Measurements from ENCODE around the gene TIMM44. TPM values are rescaled to one million over a fixed set of nuclear protein-coding genes. Genes with fewer than 3 reads are reported as not detected.
"Not testable (repeated sequence)": the region's sequence is repeated elsewhere in the genome, so short reads cannot be mapped to it uniquely, and the experiment has no call there.

TIMM44 gene
- total RNA-seq, 1 donor from 2014 or later, result 75.4 TPM

DNA sequence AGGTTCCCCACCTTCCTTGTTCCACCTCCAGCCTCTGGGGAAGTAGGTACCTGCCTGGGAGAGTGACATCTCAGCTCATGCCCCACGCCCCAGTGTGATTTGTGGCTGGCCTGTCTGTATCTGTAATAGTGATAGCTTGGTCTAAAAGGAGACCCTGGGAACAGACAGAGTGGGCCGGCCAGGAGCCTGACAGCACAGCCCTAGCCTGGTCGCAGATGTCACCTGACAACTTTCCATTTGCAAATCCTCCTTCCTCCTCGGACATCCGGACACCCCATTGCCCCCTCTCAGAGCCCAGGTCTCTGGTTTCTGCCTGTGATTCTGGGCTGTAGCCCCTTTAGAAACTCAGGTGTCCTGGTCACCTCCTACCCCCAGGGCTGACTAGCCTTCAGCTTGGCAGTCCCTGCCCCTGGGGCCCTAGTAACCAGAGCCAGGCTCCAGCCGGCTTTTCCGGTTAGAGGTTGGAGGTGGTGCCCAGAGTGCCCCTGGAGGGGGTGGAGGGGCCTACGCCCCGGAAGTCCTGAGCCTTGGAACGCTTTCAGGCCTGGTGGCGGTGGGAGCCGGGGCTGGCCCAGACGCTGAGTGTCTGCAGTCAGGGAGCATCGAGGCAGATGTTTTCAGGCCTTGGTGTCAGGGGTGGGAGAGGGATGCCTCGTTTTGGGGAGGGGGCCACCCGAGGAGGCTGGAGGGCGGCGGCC lies 48.7 kb downstream of the TIMM44 start:
- Mint-ChIP-seq H3K4me1 (ENCODE audit: low read depth) (peaks cover 15% of the 10 kb centered on the region), H3K36me3 (ENCODE audit: low read depth) (peaks cover 5% of the 10 kb centered on the region), H3K27ac (ENCODE audit: unreplicated experiment) (no peak overlapping the region), H3K4me3 (ENCODE audit: unreplicated experiment) (no peak overlapping the region), H3K27me3 (ENCODE audit: low read depth) (no peaks in the 10 kb centered on the region), H3K9me3 (ENCODE audit: low read depth) (no peaks in the 10 kb centered on the region)
- DNase-seq (ENCODE audit: low spot score), result no peak
- TF ChIP-seq, protein P1, sequence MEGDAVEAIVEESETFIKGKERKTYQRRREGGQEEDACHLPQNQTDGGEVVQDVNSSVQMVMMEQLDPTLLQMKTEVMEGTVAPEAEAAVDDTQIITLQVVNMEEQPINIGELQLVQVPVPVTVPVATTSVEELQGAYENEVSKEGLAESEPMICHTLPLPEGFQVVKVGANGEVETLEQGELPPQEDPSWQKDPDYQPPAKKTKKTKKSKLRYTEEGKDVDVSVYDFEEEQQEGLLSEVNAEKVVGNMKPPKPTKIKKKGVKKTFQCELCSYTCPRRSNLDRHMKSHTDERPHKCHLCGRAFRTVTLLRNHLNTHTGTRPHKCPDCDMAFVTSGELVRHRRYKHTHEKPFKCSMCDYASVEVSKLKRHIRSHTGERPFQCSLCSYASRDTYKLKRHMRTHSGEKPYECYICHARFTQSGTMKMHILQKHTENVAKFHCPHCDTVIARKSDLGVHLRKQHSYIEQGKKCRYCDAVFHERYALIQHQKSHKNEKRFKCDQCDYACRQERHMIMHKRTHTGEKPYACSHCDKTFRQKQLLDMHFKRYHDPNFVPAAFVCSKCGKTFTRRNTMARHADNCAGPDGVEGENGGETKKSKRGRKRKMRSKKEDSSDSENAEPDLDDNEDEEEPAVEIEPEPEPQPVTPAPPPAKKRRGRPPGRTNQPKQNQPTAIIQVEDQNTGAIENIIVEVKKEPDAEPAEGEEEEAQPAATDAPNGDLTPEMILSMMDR (IDR thresholded peaks at IDR 0.05), result no peak

- H3K27me3 Mint-ChIP-seq (ENCODE audit: low read depth); DNase-seq (ENCODE audit: low spot score); H3K36me3 Mint-ChIP-seq (ENCODE audit: low read depth); H3K4me3 Mint-ChIP-seq (ENCODE audit: unreplicated experiment); H3K9me3 Mint-ChIP-seq (ENCODE audit: low read depth): not testable (repeated sequence)
- Mint-ChIP-seq H3K4me1 (ENCODE audit: low read depth) (peaks cover 20% of the 10 kb centered on the region), H3K27ac (ENCODE audit: unreplicated experiment) (peak overlapping the region; percentile 85)
Measured at GRCh38 chr19:7893362-7894101, 49.9 kb downstream of the TIMM44 start.

DNA sequence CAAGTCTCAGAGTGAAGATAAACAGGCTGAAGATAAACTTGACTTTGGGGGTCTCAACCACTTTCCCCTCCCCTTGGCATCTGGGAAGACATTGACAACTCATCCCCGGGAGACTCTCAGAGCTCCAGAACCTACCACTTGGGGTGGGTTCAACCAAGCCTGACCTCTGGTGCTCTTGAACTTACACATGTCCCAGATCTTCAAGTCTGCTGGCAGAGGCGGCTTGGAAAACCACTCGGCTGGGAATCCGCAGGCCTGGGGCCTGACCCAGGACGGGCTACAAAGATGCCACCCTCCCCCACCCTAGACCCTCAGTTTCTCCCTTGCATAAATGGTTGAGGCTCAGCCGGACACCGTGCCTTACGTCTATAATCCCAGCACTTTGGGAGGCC lies 54.6 kb downstream of the TIMM44 start:
- Mint-ChIP-seq H3K36me3 (ENCODE audit: low read depth) (no peaks in the 10 kb centered on the region), H3K27me3 (ENCODE audit: low read depth) (no peaks in the 10 kb centered on the region), H3K27ac (ENCODE audit: unreplicated experiment) (peak overlapping the region; percentile 49), H3K4me1 (ENCODE audit: low read depth) (peaks cover 17% of the 10 kb centered on the region), H3K9me3 (ENCODE audit: low read depth) (no peaks in the 10 kb centered on the region), H3K4me3 (ENCODE audit: unreplicated experiment) (peak overlapping the region; percentile 69)
- TF ChIP-seq, protein P1 (IDR thresholded peaks at IDR 0.05), result no peak
- DNase-seq (ENCODE audit: low spot score), result no peak

DNA sequence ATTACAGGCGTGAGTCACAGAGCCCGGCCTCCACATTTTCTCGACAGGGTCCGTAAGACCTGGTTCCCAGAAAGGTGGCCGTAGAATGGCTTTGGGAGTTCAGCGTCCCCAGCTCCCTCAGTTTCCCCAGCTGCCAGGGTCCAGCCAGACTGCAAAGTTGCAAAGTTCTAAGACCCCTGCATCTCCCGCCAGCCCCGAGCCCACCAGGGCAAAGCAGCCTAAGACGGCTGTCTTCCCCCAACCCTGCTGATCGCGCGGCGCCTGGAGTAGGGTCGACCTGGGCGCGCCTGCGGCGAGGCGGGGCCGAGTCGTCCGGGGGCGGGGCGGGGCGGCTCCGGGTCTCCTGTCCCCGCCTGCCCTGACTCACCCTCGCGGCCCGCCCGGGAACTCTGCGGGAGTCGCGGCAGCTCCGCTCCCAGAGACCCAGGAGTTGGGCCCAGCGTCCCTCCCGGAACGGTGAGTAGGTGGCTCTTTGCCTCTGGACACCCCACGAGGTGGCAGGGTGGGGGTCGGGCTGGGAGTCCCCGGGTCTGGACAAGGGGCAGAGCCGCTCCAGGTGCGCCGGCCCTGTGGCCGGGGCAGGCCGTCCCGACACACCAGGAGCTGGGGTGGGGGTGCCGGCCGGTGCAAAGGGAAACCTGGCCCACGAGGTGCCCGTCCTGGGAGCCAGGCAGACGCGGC lies 55.2 kb downstream of the TIMM44 start, which contains the start of gene LRRC8E:
TSS of gene LRRC8E (plus strand) at position 366 of the 681 bp plus-strand sequence. CDS start 7,094 bp downstream, outside the sequence.
- Mint-ChIP-seq H3K9me3 (ENCODE audit: low read depth) (no peaks in the 10 kb centered on the region), H3K4me1 (ENCODE audit: low read depth) (peaks cover 15% of the 10 kb centered on the region), H3K4me3 (ENCODE audit: unreplicated experiment) (peak within 1 kb of the TSS; percentile 69), H3K27me3 (ENCODE audit: low read depth) (no peaks in the 10 kb centered on the region), H3K36me3 (ENCODE audit: low read depth) (no peaks in the 10 kb centered on the region), H3K27ac (ENCODE audit: unreplicated experiment) (peak within 1 kb of the TSS; percentile 49)
- DNase-seq (ENCODE audit: low spot score), result peak; percentile 95
- TF ChIP-seq, protein P1 (IDR thresholded peaks at IDR 0.05), result peak; percentile 17

- DNase-seq (ENCODE audit: low spot score), result no peak
- peaks cover 13% of the 10 kb centered on the region for H3K4me1 Mint-ChIP-seq (ENCODE audit: low read depth)
- no peak overlapping the region for H3K27ac Mint-ChIP-seq (ENCODE audit: unreplicated experiment)
- H3K4me3 Mint-ChIP-seq (ENCODE audit: unreplicated experiment), result peak overlapping the region; percentile 35
- H3K27me3 Mint-ChIP-seq (ENCODE audit: low read depth), result no peaks in the 10 kb centered on the region
- TF ChIP-seq, protein P1 (IDR thresholded peaks at IDR 0.05), result no peak
- no peaks in the 10 kb centered on the region for H3K36me3 Mint-ChIP-seq (ENCODE audit: low read depth)
- no peaks in the 10 kb centered on the region for H3K9me3 Mint-ChIP-seq (ENCODE audit: low read depth)
Measured at GRCh38 chr19:7887408-7888144, 55.9 kb downstream of the TIMM44 start.
